Thyroid gland (tissue), 4 donors: ENCODE measurements around the gene AGMAT. TPM values are rescaled to one million over a fixed set of nuclear protein-coding genes. Genes with fewer than 3 reads are reported as not detected.
"Not testable (repeated sequence)": the region's sequence is repeated elsewhere in the genome, so short reads cannot be mapped to it uniquely, and the experiment has no call there.

Experiments
- DNase-seq, 2 donors: peaks; one replicate each; pipeline ENCODE4 v3.0.0-alpha.2; 2019
- H3K27ac ChIP-seq, 3 donors: fragments of 200-600 bp; sonication (generic); 1 replicate in 2 of 3; 2 replicates in 1 of 3; pipeline ENCODE4 v1.5.1; 2016 to 2019; ENCODE audit warnings: mild to moderate bottlenecking in 1 of 3, moderate library complexity in 1 of 3
- H3K27me3 ChIP-seq: fragments of 200-600 bp; sonication (generic); one replicate; pipeline ENCODE4 v1.5.1; 2019
- H3K36me3 ChIP-seq, 2 donors: fragments of 200-600 bp; sonication (generic); one replicate each; pipeline ENCODE4 v1.5.1; 2016 to 2019
- H3K4me1 ChIP-seq, 2 donors: fragments of 200-600 bp; sonication (generic); one replicate each; pipeline ENCODE4 v1.5.1; 2017 to 2019
- H3K4me3 ChIP-seq, 3 donors: fragments of 200-600 bp; sonication (generic); replicated peaks in 1 of 3; 1 replicate in 2 of 3; 2 replicates in 1 of 3; pipeline ENCODE4 v1.5.1; 2016; ENCODE audit warnings: mild to moderate bottlenecking in 1 of 3
- H3K9me3 ChIP-seq: fragments of 200-600 bp; sonication (generic); one replicate; pipeline ENCODE4 v1.5.1; 2017
- CTCF ChIP-seq, 6 experiments: fragments of 200-600 bp in 3 of 6; fragments of 450-650 bp in 3 of 6; sonication (generic) in 3 of 6; IDR thresholded peaks; one replicate each; pipeline ENCODE4 v1.5.1; 2016 to 2019; ENCODE audit warnings: antibody characterized with exemption in 6 of 6, mild to moderate bottlenecking in 2 of 6, inconsistent platforms in 1 of 6, moderate library complexity in 1 of 6
- POLR2A ChIP-seq, 2 donors: fragments of 450-650 bp; IDR thresholded peaks; one replicate each; pipeline ENCODE4 v1.6.1; 2017; ENCODE audit warnings: antibody characterized with exemption in 2 of 2, mild to moderate bottlenecking in 2 of 2, moderate library complexity in 1 of 2
- WGBS, 2 donors: methylation state at CpG; one replicate each; pipeline ENCODE4 v1.1.5; 2017; 5-methylcytosine and 5-hydroxymethylcytosine counted together
- intact Hi-C: fragments of 100-400 bp; cut with DNase I; formaldehyde crosslinking; loops from one replicate; pipeline ENCODE4 v1.15.1; 2023
- total RNA-seq, 4 donors: library from RNA; depleted of rRNA; stranded (reverse); fragments of >200 nt; gene quantifications; one replicate each; pipeline ENCODE4 v1.2.3, GENCODE V29; 2016

AGMAT gene
- total RNA-seq, 4 donors from 2014 or later = 0.13 to 1.6 (median 0.49) TPM; not detected in 1

GRCh38 chr1:15610167-15610566 is 25.3 kb upstream of the AGMAT start:
- no peak for DNase-seq
- intact Hi-C loops = no loop called here
- Histone ChIP-seq H3K4me3 (no peak overlapping the region), H3K36me3 (no peaks in the 10 kb centered on the region), H3K27me3 (no peaks in the 10 kb centered on the region), H3K4me1 (peaks cover 0 to 5% of the 10 kb centered on the region in 2 donors), H3K9me3 (no peaks in the 10 kb centered on the region), H3K27ac (no peak overlapping the region)
- TF ChIP-seq CTCF (IDR thresholded peaks at IDR 0.05) (no peak), POLR2A (IDR thresholded peaks at IDR 0.05) (no peak)
- WGBS, 2 donors = 77 to 81% methylated on average over 4 of the region's 4 CpGs

- DNase-seq = no peak
- WGBS, 2 donors = 81 to 90% methylated on average over 7 of the region's 7 CpGs
- H3K27me3 ChIP-seq = no peaks in the 10 kb centered on the region
- H3K27ac ChIP-seq = no peak overlapping the region
- TF ChIP-seq CTCF (IDR thresholded peaks at IDR 0.05) = no peak
- TF ChIP-seq POLR2A (IDR thresholded peaks at IDR 0.05) = no peak
- H3K4me3 ChIP-seq = no peak overlapping the region
- H3K4me1 ChIP-seq = no peaks in the 10 kb centered on the region
- no peaks in the 10 kb centered on the region for H3K9me3 ChIP-seq
- intact Hi-C loops = no loop called here
- no peaks in the 10 kb centered on the region for H3K36me3 ChIP-seq
Measured at GRCh38 chr1:15609631-15610030, 24.8 kb upstream of the AGMAT start.

- no peak for DNase-seq
- WGBS, 2 donors = 88 to 90% methylated on average over 11 of the region's 11 CpGs
- no peak overlapping the region for H3K27ac ChIP-seq
- no peaks in the 10 kb centered on the region for H3K36me3 ChIP-seq
- no peak overlapping the region for H3K4me3 ChIP-seq
- H3K27me3 ChIP-seq = no peaks in the 10 kb centered on the region
- intact Hi-C loops = no loop called here
- H3K9me3 ChIP-seq = no peaks in the 10 kb centered on the region
- H3K4me1 ChIP-seq = peaks cover 11 to 12% of the 10 kb centered on the region in 2 donors
- TF ChIP-seq POLR2A (IDR thresholded peaks at IDR 0.05) (no peak), CTCF (IDR thresholded peaks at IDR 0.05) (no peak)
Measured at GRCh38 chr1:15605398-15606383, 20.8 kb upstream of the AGMAT start.

GRCh38 chr1:15604400-15604799 is 19.5 kb upstream of the AGMAT start:
- H3K9me3 ChIP-seq, intact Hi-C loops, DNase-seq, H3K36me3 ChIP-seq, H3K27ac ChIP-seq, H3K27me3 ChIP-seq, H3K4me3 ChIP-seq: not testable (repeated sequence)
- H3K4me1 ChIP-seq = peaks cover 11 to 12% of the 10 kb centered on the region in 2 donors
- 94 to 97% methylated on average over 8 to 19 of the region's 21 CpGs for WGBS, 2 donors

GRCh38 chr1:15603966-15604282 is 19.1 kb upstream of the AGMAT start:
- peak overlapping the region in 1 of 3 donors; percentile 79 for H3K4me3 ChIP-seq
- H3K36me3 ChIP-seq, H3K9me3 ChIP-seq, H3K27me3 ChIP-seq, intact Hi-C loops, DNase-seq: not testable (repeated sequence)
- peak in 1 of 6 experiments; percentile 5 for TF ChIP-seq CTCF (IDR thresholded peaks at IDR 0.05)
- 70 to 76% methylated on average over 13 of the region's 13 CpGs for WGBS, 2 donors
- H3K27ac ChIP-seq = peak overlapping the region; percentile 72 to 88 (median 73)
- H3K4me1 ChIP-seq = peaks cover 11 to 12% of the 10 kb centered on the region in 2 donors
